Sigmoid colon (tissue), 4 donors: ENCODE results near the gene CD93.

ENCODE experiments used
- CTCF ChIP-seq, 4 experiments: fragments of 450-650 bp in 3 of 4; fragments of 200-600 bp in 1 of 4; IDR thresholded peaks; one replicate each; pipeline ENCODE4 v1.5.1; 2016 to 2019; ENCODE audit warnings: antibody characterized with exemption in 4 of 4, mild to moderate bottlenecking in 3 of 4, moderate library complexity in 2 of 4
- EP300 ChIP-seq, 4 donors: sonication (generic); formaldehyde crosslinking; IDR thresholded peaks; one replicate each; pipeline ENCODE4 v1.6.1; 2017; ENCODE audit warnings: antibody characterized with exemption in 4 of 4
- POLR2AphosphoS5 ChIP-seq, 4 donors: sonication (generic); formaldehyde crosslinking; IDR thresholded peaks; one replicate each; pipeline ENCODE4 v1.6.1; 2017; ENCODE audit warnings: antibody characterized with exemption in 4 of 4

GRCh38 chr20:23047738-23048214 lies 38.3 kb downstream of the CD93 start:
- TF ChIP-seq EP300 (IDR thresholded peaks at IDR 0.05) (no peak), CTCF (IDR thresholded peaks at IDR 0.05) (no peak), POLR2AphosphoS5 (IDR thresholded peaks at IDR 0.05) (no peak)
